ENCODE measurements around the gene CTCF. TPM values are rescaled to one million over a fixed set of nuclear protein-coding genes. Genes with fewer than 3 reads are reported as not detected.
A peak's percentile ranks its signal among the peaks of the same experiment; 100 is the strongest.

The CTCF gene
- total RNA-seq, 8 experiments from 2014 or later, result 19.6 to 47.6 (median 31.2) TPM

DNA sequence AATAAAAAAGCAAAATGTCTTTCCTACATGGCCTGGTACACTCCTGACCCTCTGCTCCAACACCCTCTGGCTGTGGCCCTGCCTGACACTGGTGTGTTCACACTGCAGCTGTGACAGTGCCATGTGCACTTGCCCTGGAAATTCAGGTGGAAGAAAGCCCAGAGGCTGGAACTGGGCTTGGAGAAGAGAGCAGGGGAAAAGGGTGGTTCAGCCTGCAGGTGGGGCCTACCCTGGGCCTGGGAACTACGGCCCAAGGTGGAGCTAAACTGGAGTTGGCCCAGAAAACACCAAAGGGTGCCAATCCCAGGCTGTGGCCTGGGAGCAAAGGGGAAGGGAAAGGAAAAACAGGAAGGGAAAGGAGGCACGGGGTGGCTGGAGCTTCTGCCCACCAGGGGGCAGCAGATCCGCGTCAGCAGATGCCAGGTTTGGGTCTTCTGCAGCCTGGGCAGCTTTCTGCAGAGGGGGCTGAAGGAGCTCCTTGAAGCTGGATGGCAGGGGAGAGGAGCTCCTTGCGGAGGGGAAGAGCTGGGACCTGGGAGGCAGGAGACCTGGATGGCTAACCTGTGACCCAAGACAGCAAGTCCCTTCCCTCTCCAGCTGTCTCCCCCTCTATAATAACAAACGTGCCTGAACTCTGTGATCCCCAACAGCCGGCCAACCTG, 15.4 kb upstream of the CTCF start:
- peak; percentile 40 to 79 (median 53) for ATAC-seq (replicated peaks in 6 of 8)
- Histone ChIP-seq H3K27ac (no peak overlapping the region), H3K4me1 (replicated peaks in 1 of 2) (no peaks in the 10 kb centered on the region), H3K4me3 (no peak overlapping the region)
- in situ Hi-C loops (cut with MboI; ENCODE audit: low pct_unique_long_range_greater_than_20kb in 2 of 9, low sequenced_read_pairs in 9 of 9, unreplicated experiment in 9 of 9), result no loop called here
- WGBS, 10 experiments, result 0 to 90% (median 0%) methylated on average over 1 to 6 of the region's 7 CpGs; no CpG with 5 or more reads in 1 of the 10 experiments

DNA sequence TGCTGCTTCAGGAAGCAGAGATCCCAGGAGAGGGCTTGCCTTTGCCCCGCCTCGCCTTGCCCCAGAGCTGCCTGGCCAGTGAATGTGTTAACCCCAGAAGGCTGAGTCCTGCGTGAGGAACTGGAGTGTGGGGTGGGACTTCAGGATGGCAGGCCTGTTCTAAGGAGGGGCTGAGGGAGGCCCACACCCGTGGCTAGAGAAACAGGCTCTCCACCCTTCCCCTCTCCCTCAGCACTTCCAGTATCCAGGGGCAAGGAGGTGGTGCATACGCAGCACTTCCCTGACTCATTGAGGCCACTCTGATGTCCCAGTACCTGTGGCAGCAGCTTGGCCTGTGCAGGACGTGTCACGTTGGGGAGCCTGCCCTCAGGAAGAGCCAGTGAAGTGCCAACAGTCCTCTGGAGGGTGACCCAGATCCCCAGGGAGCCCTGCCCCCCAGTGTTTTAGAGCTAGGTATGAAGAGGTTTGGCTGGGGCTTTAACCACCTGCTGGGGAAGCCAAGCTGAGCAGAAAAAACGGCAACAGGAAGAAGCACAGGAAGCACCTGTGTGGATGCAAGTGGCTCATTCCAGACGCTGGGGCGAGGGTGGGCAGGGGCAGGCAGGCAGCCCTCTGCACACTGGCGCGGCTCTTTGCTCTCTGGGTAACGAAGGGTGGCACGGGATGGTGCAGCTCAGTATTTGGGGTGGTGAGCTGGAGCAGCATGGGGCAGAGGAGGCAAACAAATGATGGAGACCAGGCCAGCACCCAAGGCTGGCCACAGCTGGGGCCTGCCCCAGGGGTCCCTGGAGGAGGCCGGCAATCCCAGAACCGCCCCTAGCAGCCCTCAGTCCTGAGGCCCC, 14.7 kb upstream of the CTCF start:
- in situ Hi-C loops (cut with MboI; ENCODE audit: low pct_unique_long_range_greater_than_20kb in 2 of 9, low sequenced_read_pairs in 9 of 9, unreplicated experiment in 9 of 9), result no loop called here
- Histone ChIP-seq H3K27ac (no peak overlapping the region), H3K4me1 (replicated peaks in 1 of 2) (no peaks in the 10 kb centered on the region), H3K4me3 (no peak overlapping the region)
- WGBS, 10 experiments, result 29 to 93% (median 88%) methylated on average over 1 to 5 of the region's 16 CpGs; no CpG with 5 or more reads in 3 of the 10 experiments
- peak in 7 of 8 experiments; percentile 2 to 66 (median 14) for ATAC-seq (replicated peaks in 6 of 8)

DNA sequence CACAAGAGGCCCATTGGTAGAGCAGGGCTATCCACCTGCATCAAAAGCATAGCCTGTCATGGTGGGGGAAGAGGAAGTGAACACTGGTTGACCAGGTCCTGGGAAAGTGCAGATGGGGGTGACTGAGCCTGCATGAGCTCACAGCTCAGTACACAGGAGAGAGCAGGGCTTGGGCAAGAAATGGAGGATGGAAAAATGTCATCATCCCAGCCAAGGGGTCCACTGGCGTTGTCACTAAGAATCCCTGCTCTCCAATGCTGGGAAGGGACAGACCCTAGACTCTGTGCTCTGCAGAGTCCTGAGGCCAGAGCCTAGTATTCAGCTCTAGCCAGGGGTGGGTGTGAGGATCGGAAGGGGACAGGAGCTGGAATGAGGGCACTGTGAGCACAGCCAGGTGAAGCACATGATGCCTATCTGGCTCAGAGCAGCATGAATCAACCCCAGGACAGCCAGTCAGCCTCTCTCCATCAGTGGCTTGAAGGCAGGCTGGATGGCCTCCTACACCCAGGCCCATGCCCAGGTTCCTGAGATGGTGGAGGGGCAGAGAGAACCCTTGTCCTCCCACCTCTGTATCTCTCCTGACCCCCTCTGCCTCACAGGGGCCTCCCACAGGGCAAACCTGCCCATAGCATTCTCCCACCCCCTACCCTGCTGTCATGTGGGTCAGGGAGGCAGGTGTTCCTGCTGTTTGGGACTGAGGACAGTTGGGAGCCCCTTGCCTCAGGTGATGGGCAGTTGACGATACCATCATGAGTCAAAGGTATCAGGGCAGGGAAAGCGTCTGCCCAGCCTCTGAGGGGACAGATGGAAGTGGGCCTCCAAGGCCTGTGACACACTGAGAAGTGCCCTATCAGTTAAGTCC, 13.8 kb upstream of the CTCF start:
- ATAC-seq (replicated peaks in 6 of 8), result peak in 5 of 8 experiments; percentile 5 to 35 (median 9)
- Histone ChIP-seq H3K4me3 (no peak overlapping the region), H3K27ac (no peak overlapping the region), H3K4me1 (replicated peaks in 1 of 2) (no peaks in the 10 kb centered on the region)
- 100% methylated on average over 1 to 2 of the region's 4 CpGs; no CpG with 5 or more reads in 7 of the 10 experiments for WGBS, 10 experiments
- in situ Hi-C loops (cut with MboI; ENCODE audit: low pct_unique_long_range_greater_than_20kb in 2 of 9, low sequenced_read_pairs in 9 of 9, unreplicated experiment in 9 of 9), result no loop called here

DNA sequence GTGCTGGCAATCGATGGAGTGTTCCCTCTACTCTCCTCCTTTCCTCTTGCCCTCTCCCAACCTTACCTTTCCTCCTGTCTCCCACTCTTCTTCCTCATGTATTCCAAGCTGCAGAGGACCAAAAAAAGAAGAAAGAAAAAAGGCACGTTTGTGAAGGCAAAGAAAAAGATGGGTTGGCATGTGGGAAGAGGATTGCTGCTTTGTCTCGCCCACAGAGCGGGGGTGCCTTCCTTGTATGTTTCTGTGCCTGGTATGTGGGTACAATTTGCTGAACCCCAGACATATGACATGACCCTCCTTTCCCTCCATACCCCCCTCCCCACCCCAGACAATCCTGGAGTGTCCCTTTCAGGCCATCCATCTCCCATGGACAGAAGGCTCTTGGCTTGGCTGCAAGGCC, 13.1 kb upstream of the CTCF start:
- 60 to 90% (median 75%) methylated on average over 1 to 3 of the region's 4 CpGs; no CpG with 5 or more reads in 4 of the 10 experiments for WGBS, 10 experiments
- no peak overlapping the region for H3K27ac ChIP-seq
- H3K4me1 ChIP-seq (replicated peaks in 1 of 2), result no peaks in the 10 kb centered on the region
- in situ Hi-C loops (cut with MboI; ENCODE audit: low pct_unique_long_range_greater_than_20kb in 2 of 9, low sequenced_read_pairs in 9 of 9, unreplicated experiment in 9 of 9), result no loop called here
- ATAC-seq (replicated peaks in 6 of 8), result no peak
- no peak overlapping the region for H3K4me3 ChIP-seq

DNA sequence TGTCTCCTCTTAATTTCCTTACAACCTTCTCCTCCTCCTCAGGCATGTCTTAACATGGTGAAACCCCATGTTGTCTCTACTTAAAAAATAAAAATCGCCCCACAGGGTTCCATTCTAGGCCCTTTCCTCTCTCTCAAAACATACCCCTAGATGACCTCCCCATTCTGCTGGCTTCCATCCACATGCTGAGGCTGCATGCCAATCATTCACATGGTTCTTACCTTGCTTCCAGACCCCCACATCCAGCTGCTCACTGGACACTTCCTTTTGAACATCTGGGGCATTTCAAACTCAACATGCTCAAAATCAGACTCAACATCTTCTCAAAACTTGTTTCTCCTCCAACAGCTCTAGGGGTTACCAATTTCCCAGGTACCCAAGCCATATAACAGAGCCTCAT, 12.4 kb upstream of the CTCF start:
- WGBS, 10 experiments, result 40 to 100% (median 100%) methylated on average over 1 of the region's 1 CpG; no CpG with 5 or more reads in 3 of the 10 experiments
- no peak for ATAC-seq (replicated peaks in 6 of 8)
- H3K4me1 ChIP-seq (replicated peaks in 1 of 2), result no peaks in the 10 kb centered on the region
- H3K4me3 ChIP-seq, result no peak overlapping the region
- in situ Hi-C loops (cut with MboI; ENCODE audit: low pct_unique_long_range_greater_than_20kb in 2 of 9, low sequenced_read_pairs in 9 of 9, unreplicated experiment in 9 of 9), result no loop called here
- no peak overlapping the region for H3K27ac ChIP-seq

DNA sequence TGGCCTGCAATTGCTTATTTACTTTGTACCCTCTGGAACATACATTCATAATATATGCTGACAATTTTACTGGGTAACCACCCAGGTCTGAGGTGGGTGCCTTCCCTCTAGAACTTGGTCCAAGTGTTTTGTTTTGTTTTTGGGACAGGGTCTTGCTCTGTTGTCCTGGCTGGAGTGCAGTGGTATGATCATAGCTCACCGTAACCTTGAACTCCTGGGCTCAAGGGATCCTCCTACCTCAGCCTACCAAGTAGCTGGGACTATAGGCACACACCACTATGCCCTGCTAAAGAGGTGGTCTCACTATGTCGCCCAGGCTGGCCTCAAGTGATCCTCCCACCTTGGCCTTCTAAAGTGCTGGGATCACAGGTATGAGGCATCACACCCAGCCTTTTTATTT, 11.2 kb upstream of the CTCF start:
- WGBS, 10 experiments, result 80 to 100% (median 100%) methylated on average over 1 to 2 of the region's 2 CpGs; no CpG with 5 or more reads in 5 of the 10 experiments
- in situ Hi-C loops (cut with MboI; ENCODE audit: low pct_unique_long_range_greater_than_20kb in 2 of 9, low sequenced_read_pairs in 9 of 9, unreplicated experiment in 9 of 9), result no loop called here
- H3K4me1 ChIP-seq (replicated peaks in 1 of 2), result no peaks in the 10 kb centered on the region
- no peak for ATAC-seq (replicated peaks in 6 of 8)
- H3K4me3 ChIP-seq, result no peak overlapping the region
- H3K27ac ChIP-seq, result no peak overlapping the region

DNA sequence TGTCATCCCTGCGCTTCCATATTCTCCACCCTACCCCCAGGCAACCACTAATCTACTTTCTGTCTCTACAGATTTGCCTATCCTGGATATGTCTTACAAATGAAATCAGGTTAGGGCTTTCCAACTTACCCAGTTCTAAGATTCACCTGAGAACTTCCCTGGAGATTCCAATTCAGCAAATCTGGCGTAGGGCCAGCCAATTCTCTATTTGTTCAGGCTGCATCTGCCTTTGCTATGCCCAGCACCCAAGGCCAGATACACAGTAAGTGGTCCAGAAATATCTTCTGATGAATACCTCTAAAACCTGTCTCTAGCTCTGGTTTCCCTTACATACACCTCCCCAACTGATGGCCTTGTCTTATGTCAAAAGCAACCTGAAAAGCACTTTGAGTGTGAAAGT, 10.4 kb upstream of the CTCF start:
- Histone ChIP-seq H3K4me3 (no peak overlapping the region), H3K4me1 (replicated peaks in 1 of 2) (no peaks in the 10 kb centered on the region), H3K27ac (no peak overlapping the region)
- ATAC-seq (replicated peaks in 6 of 8), result no peak
- WGBS, 10 experiments, result 100% methylated on average over 1 to 2 of the region's 2 CpGs; no CpG with 5 or more reads in 8 of the 10 experiments
- in situ Hi-C loops (cut with MboI; ENCODE audit: low pct_unique_long_range_greater_than_20kb in 2 of 9, low sequenced_read_pairs in 9 of 9, unreplicated experiment in 9 of 9), result no loop called here

DNA sequence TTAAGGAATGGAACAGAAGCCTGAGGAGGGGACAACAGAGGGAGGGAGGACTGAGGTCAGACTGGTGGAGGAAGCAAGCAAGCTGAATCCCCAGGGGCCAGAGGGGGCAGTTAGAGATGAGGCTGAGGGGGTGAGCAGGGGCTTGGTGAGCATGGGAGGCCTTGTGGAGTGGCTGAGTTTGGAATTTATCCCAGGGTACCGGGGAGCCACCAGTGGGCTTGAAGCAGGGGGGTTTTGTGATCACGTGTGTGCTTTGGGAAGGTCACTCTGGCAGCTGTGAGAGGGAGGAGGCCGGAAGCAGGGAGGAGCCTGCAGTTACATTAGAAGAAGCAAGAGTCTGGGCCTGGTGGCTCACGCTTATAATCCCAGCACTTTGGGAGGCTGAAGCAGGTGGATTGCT, 9.8 kb upstream of the CTCF start:
- 40 to 100% (median 71%) methylated on average over 1 to 4 of the region's 4 CpGs; no CpG with 5 or more reads in 4 of the 10 experiments for WGBS, 10 experiments
- no peak overlapping the region for H3K27ac ChIP-seq
- H3K4me3 ChIP-seq, result no peak overlapping the region
- peak in 3 of 8 experiments; percentile 41 to 61 (median 42) for ATAC-seq (replicated peaks in 6 of 8)
- in situ Hi-C loops (cut with MboI; ENCODE audit: low pct_unique_long_range_greater_than_20kb in 2 of 9, low sequenced_read_pairs in 9 of 9, unreplicated experiment in 9 of 9), result no loop called here
- H3K4me1 ChIP-seq (replicated peaks in 1 of 2), result no peaks in the 10 kb centered on the region

DNA sequence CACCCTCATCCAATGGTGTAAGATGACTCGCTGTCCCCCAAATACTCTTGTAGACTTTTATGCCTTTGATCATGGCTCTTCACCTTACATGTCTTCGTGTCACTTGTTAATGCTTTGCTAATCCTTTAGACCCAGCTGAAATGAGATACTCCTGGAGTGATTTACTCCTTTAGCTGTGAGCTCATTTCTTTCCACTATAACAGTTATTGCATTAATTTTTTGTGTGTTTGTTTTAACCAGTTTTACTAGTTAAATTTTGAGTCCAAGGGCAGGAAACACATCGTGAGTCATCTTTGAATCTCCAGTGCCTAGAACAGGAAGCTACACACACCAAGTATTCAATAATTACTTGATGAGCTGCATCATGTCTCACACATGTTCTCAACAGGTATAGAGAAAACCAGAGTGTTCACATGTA, 6.5 kb upstream of the CTCF start:
- no peak overlapping the region for H3K27ac ChIP-seq
- ATAC-seq (replicated peaks in 6 of 8), result peak in 3 of 8 experiments; percentile 19 to 36 (median 32)
- H3K4me1 ChIP-seq (replicated peaks in 1 of 2), result no peaks in the 10 kb centered on the region
- no peak overlapping the region for H3K4me3 ChIP-seq
- WGBS, 10 experiments, result 47 to 100% (median 80%) methylated on average over 1 to 3 of the region's 3 CpGs; no CpG with 5 or more reads in 1 of the 10 experiments
- in situ Hi-C loops (cut with MboI; ENCODE audit: low pct_unique_long_range_greater_than_20kb in 2 of 9, low sequenced_read_pairs in 9 of 9, unreplicated experiment in 9 of 9), result no loop called here

DNA sequence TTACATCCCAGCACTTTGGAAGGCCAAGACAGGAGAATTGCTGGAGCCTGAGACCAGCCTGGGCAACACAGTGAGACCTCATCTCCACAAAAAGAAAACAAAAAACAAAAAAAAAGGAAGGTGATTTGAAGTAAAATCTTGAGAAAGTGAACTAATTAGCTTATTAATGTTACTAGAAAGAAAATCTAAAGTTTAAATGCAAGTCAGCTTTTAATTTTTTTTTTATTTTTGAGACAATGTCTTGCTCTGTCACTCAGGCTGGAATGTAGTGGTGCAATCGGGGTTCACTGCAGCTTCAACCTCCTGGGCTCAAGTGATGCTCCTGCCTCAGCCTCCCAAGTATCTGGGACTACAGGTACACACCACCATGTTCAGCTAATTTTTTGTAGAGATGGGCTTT, 3.5 kb upstream of the CTCF start:
- Histone ChIP-seq H3K27ac (no peak overlapping the region), H3K4me1 (replicated peaks in 1 of 2) (peaks cover 3 to 7% of the 10 kb centered on the region in 2 donors), H3K4me3 (no peak overlapping the region)
- WGBS, 10 experiments, result 17 to 91% (median 88%) methylated on average over 1 of the region's 1 CpG; no CpG with 5 or more reads in 4 of the 10 experiments
- no peak for ATAC-seq (replicated peaks in 6 of 8)
- in situ Hi-C loops (cut with MboI; ENCODE audit: low pct_unique_long_range_greater_than_20kb in 2 of 9, low sequenced_read_pairs in 9 of 9, unreplicated experiment in 9 of 9), result no loop called here

DNA sequence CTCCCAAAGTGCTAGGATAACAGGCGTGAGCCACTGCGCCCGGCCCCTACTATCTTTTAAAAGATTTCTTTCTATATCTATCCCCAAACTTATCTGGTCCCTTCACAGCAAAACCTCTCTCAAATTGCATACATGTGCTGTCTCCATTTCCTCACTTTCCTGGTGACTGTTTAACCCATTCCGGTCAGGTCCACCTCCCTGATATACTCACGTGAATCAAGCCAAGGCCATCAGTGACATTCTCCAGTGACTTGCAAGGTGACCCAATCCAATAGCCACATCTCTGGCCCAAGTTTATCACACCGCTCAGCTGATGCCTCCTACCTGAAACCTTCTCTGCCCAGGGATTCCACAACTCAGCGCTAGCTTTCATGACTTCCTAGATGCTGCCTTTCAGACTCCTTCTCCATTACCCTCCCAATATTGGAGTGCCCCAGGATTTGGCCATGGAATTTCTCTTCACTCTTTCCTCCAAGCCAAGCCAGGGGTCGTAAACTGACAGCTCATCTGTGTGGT, 1.4 kb upstream of the CTCF start:
- ATAC-seq (replicated peaks in 6 of 8), result no peak
- Histone ChIP-seq H3K4me3 (peak overlapping the region in 2 of 5 donors; percentile 100), H3K4me1 (replicated peaks in 1 of 2) (peaks cover 3 to 13% of the 10 kb centered on the region in 2 donors), H3K27ac (no peak overlapping the region)
- 55 to 100% (median 85%) methylated on average over 1 to 8 of the region's 8 CpGs for WGBS, 10 experiments
- in situ Hi-C loops (cut with MboI; ENCODE audit: low pct_unique_long_range_greater_than_20kb in 2 of 9, low sequenced_read_pairs in 9 of 9, unreplicated experiment in 9 of 9), result no loop called here

DNA sequence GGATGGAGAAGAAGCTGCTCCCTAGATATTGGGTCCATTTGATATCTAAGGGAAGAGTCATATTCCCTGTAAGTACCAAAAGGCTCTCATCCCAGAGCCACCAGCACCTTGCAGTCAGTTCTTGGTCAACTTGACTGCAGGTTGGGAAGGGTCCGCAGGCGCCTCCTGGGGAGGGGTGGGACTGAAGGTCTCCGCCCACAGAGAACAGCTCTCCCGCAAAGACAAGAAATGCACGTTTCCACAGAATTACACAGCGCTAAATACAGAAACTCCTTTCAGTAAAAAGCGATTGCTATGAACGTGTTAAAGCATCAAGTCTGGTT, 864 bp upstream of the CTCF start:
- in situ Hi-C loops (cut with MboI; ENCODE audit: low pct_unique_long_range_greater_than_20kb in 2 of 9, low sequenced_read_pairs in 9 of 9, unreplicated experiment in 9 of 9), result no loop called here
- Histone ChIP-seq H3K27ac (peak overlapping the region; percentile 63 to 100), H3K4me1 (replicated peaks in 1 of 2) (peaks cover 3 to 13% of the 10 kb centered on the region in 2 donors), H3K4me3 (peak overlapping the region; percentile 93 to 100 (median 100))
- ATAC-seq (replicated peaks in 6 of 8), result no peak
- 0 to 13% (median 0%) methylated on average over 1 to 8 of the region's 8 CpGs; no CpG with 5 or more reads in 5 of the 10 experiments for WGBS, 10 experiments
